Ishikawa (cell line): ENCODE data around the gene PPP2R2D.

Experiments used
- CEBPB ChIP-seq: IDR thresholded peaks from 2 replicates; pipeline ENCODE4 v1.6.1; 2012
- EGR1 ChIP-seq: IDR thresholded peaks from 2 replicates; pipeline ENCODE4 v1.6.1; 2012
- EP300 ChIP-seq: IDR thresholded peaks from 2 replicates; pipeline ENCODE4 v1.6.1; 2012; ENCODE audit warnings: borderline replicate concordance
- FOXM1 ChIP-seq: IDR thresholded peaks from 2 replicates; pipeline ENCODE4 v1.6.1; 2012; ENCODE audit warnings: low read depth, borderline replicate concordance
- NFIC ChIP-seq: IDR thresholded peaks from 2 replicates; pipeline ENCODE4 v1.6.1; 2012
- RAD21 ChIP-seq: IDR thresholded peaks from 2 replicates; pipeline ENCODE4 v1.6.1; 2012; ENCODE audit warnings: low read depth
- TAF1 ChIP-seq: IDR thresholded peaks from 2 replicates; pipeline ENCODE4 v1.6.1; 2012; ENCODE audit warnings: low read depth, mild to moderate bottlenecking
- TCF12 ChIP-seq: IDR thresholded peaks from 2 replicates; pipeline ENCODE4 v1.6.1; 2012; ENCODE audit warnings: low read depth
- TEAD4 ChIP-seq: IDR thresholded peaks from 2 replicates; pipeline ENCODE4 v1.6.1; 2012
- YY1 ChIP-seq: IDR thresholded peaks from 2 replicates; pipeline ENCODE4 v1.6.1; 2012; ENCODE audit warnings: low read depth
- TF ChIP-seq, protein P1 (sequence below): IDR thresholded peaks from 2 replicates; pipeline ENCODE4 v1.6.1; 2012
- TF ChIP-seq, protein P2 (sequence below): IDR thresholded peaks from 2 replicates; pipeline ENCODE4 v1.6.1; 2012; ENCODE audit warnings: low read depth, mild to moderate bottlenecking

DNA sequence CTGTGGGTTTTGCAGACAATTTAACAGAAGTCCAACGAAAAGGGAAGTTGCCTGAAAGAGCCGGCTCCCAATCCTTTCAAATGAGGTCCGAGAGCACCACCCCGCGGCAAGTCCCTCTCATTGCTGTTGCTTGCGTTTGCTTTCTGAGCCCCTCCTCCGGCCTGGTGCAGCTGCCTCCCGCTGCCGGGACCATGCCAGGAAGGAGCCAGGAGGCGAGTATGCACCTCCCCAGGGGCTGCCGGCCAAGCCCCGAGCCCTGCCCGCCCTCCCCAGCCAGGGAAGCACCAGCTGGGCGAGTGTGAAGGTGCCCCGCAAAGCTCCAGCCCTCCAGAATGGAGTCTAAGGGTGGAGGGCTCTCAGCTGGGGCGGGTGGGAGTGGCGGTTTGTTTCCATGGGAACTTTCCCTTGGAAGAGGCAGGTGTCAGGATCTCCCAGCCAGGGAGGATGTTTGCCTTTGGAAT is 25.8 kb upstream of the PPP2R2D start:
- TF ChIP-seq, protein P1, sequence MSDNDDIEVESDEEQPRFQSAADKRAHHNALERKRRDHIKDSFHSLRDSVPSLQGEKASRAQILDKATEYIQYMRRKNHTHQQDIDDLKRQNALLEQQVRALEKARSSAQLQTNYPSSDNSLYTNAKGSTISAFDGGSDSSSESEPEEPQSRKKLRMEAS, result no peak
- TF ChIP-seq EP300 (no peak), YY1 (no peak), TEAD4 (no peak), CEBPB (no peak), EGR1 (no peak), TCF12 (no peak), RAD21 (peak; percentile 96), TAF1 (no peak), FOXM1 (no peak), NFIC (no peak)
- TF ChIP-seq, protein P2, sequence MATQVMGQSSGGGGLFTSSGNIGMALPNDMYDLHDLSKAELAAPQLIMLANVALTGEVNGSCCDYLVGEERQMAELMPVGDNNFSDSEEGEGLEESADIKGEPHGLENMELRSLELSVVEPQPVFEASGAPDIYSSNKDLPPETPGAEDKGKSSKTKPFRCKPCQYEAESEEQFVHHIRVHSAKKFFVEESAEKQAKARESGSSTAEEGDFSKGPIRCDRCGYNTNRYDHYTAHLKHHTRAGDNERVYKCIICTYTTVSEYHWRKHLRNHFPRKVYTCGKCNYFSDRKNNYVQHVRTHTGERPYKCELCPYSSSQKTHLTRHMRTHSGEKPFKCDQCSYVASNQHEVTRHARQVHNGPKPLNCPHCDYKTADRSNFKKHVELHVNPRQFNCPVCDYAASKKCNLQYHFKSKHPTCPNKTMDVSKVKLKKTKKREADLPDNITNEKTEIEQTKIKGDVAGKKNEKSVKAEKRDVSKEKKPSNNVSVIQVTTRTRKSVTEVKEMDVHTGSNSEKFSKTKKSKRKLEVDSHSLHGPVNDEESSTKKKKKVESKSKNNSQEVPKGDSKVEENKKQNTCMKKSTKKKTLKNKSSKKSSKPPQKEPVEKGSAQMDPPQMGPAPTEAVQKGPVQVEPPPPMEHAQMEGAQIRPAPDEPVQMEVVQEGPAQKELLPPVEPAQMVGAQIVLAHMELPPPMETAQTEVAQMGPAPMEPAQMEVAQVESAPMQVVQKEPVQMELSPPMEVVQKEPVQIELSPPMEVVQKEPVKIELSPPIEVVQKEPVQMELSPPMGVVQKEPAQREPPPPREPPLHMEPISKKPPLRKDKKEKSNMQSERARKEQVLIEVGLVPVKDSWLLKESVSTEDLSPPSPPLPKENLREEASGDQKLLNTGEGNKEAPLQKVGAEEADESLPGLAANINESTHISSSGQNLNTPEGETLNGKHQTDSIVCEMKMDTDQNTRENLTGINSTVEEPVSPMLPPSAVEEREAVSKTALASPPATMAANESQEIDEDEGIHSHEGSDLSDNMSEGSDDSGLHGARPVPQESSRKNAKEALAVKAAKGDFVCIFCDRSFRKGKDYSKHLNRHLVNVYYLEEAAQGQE, result no peak
